Endothelial cell of umbilical vein (primary cell): Measurements from ENCODE around the gene CSMD2. TPM values are rescaled to one million over a fixed set of nuclear protein-coding genes. Genes with fewer than 3 reads are reported as not detected.

ENCODE experiments used
- BruUV-seq: library from RNA; stranded (reverse); fragments of 400-500 nt; replicated peaks from 2 replicates; lab custom pipeline; 2021; lab: Mats Ljungman, UMichigan
- CTCF ChIA-PET: fragments of 300-600, 350-600 bp; sonication (Branson Sonifier 250); formaldehyde crosslinking; loops from one replicate; lab custom pipeline; 2021; ENCODE audit warnings: antibody characterized with exemption, inconsistent platforms; lab: Charles Lee
- POLR2A ChIA-PET: fragments of 300-600, 350-600 bp; sonication (Branson Sonifier 250); formaldehyde crosslinking; loops from one replicate; lab custom pipeline; 2021; ENCODE audit warnings: antibody characterized with exemption, inconsistent platforms; lab: Charles Lee
- DNase-seq: peaks from one replicate; pipeline ENCODE4 v3.0.0-alpha.2; 2011; ENCODE audit warnings: low read depth, low spot score
- FAIRE-seq: peaks from 2 replicates; lab custom pipeline; 2011; peaks lifted over from hg19 to GRCh38; lab: Jason Lieb, UNC
- H2AFZ ChIP-seq: 2 replicates; pipeline ENCODE4 v1.6.0; 2012; ENCODE audit warnings: low read depth, low read length, control low read depth, inconsistent platforms
- H3K27ac ChIP-seq: 2 replicates; pipeline ENCODE4 v1.5.1; 2011; ENCODE audit warnings: low read depth, mild to moderate bottlenecking, control low read depth, low read length, moderate library complexity; ENCODE audit not compliant: insufficient read depth
- H3K27me3 ChIP-seq, 2 experiments: 2 replicates each; pipeline versions ENCODE4 v1.6.0 to v1.6.1; 2011; ENCODE audit warnings: low read length in 2 of 2, mixed read lengths in 1 of 2; ENCODE audit not compliant: control insufficient read depth in 2 of 2, insufficient read depth in 2 of 2
- H3K36me3 ChIP-seq, 2 experiments: 2 replicates in 1 of 2; 3 replicates in 1 of 2; pipeline ENCODE4 v1.5.1; 2011; ENCODE audit warnings: low read length in 2 of 2, mild to moderate bottlenecking in 1 of 2, moderate library complexity in 1 of 2; ENCODE audit not compliant: control insufficient read depth in 2 of 2, insufficient read depth in 2 of 2; ENCODE audit errors: extremely low read depth in 1 of 2
- H3K4me1 ChIP-seq: 3 replicates; pipeline ENCODE4 v1.5.1; 2011; ENCODE audit warnings: mild to moderate bottlenecking, low read length; ENCODE audit not compliant: control insufficient read depth, insufficient read depth; ENCODE audit errors: extremely low read depth
- H3K4me2 ChIP-seq: 2 replicates; pipeline ENCODE4 v1.6.1; 2011; ENCODE audit warnings: low read length, control low read depth, mixed read lengths; ENCODE audit not compliant: insufficient read depth
- H3K4me3 ChIP-seq, 3 experiments: fragments of 200-600 bp in 1 of 3; sonication (generic), shearing (Covaris generic) in 1 of 3; replicated peaks in 1 of 3; 2 replicates each; pipeline ENCODE4 v1.5.1; 2011 to 2016; ENCODE audit warnings: control low read depth in 3 of 3, low read length in 3 of 3, mild to moderate bottlenecking in 2 of 3, inconsistent platforms in 1 of 3, low read depth in 1 of 3, moderate library complexity in 1 of 3; ENCODE audit not compliant: insufficient read depth in 1 of 3
- H3K79me2 ChIP-seq: 2 replicates; pipeline ENCODE4 v1.6.0; 2012; ENCODE audit warnings: low read length, inconsistent platforms; ENCODE audit not compliant: control insufficient read depth, insufficient read depth
- H3K9ac ChIP-seq: replicated peaks from 2 replicates; pipeline ENCODE3; 2011; ENCODE audit warnings: low read length, control low read depth; ENCODE audit not compliant: insufficient read depth; ENCODE audit errors: extremely low read depth
- H3K9me1 ChIP-seq: replicated peaks from 3 replicates; pipeline ENCODE4 v1.6.0; 2011; ENCODE audit warnings: mild to moderate bottlenecking, low read length; ENCODE audit not compliant: control insufficient read depth, insufficient read depth; ENCODE audit errors: extremely low read depth
- H3K9me3 ChIP-seq: replicated peaks from 2 replicates; pipeline ENCODE4 v1.5.1; 2012; ENCODE audit warnings: low read length, inconsistent platforms; ENCODE audit not compliant: control insufficient read depth, insufficient read depth
- H4K20me1 ChIP-seq: replicated peaks from 2 replicates; pipeline ENCODE3; 2011; ENCODE audit warnings: mild to moderate bottlenecking, low read length; ENCODE audit not compliant: control insufficient read depth, insufficient read depth; ENCODE audit errors: extremely low read depth
- EZH2 ChIP-seq: IDR thresholded peaks from 2 replicates; pipeline ENCODE4 v1.6.1; 2012; ENCODE audit warnings: borderline replicate concordance, low read depth, mild to moderate bottlenecking, moderate library complexity, low read length, inconsistent platforms; ENCODE audit not compliant: severe bottlenecking
- FOS ChIP-seq: IDR thresholded peaks from 2 replicates; pipeline ENCODE4 v1.6.1; 2011; ENCODE audit warnings: mild to moderate bottlenecking, low read length, moderate library complexity, borderline replicate concordance; ENCODE audit not compliant: insufficient read depth
- GATA2 ChIP-seq: IDR thresholded peaks from 2 replicates; pipeline ENCODE4 v1.7.0; 2011; ENCODE audit warnings: low read depth, mild to moderate bottlenecking, moderate library complexity, mixed read lengths, low read length; ENCODE audit not compliant: insufficient read length, insufficient read depth
- MYC ChIP-seq: IDR thresholded peaks from one replicate; pipeline ENCODE4 v1.6.1; 2011; ENCODE audit warnings: mild to moderate bottlenecking, low read depth, low read length
- POLR2A ChIP-seq: IDR thresholded peaks from 2 replicates; pipeline ENCODE4 v1.6.1; 2012; ENCODE audit warnings: low read depth, mild to moderate bottlenecking, control low read depth, low read length
- POLR2AphosphoS5 ChIP-seq: IDR thresholded peaks from 2 replicates; pipeline ENCODE4 v1.6.1; 2012; ENCODE audit warnings: low read depth, mild to moderate bottlenecking, control low read depth, low read length, moderate library complexity; ENCODE audit not compliant: insufficient read depth
- dilution Hi-C: fragments of 300-500 bp; cut with MboI; formaldehyde crosslinking; loops from one replicate; pipeline ENCODE4 v1.15.0; 2019; ENCODE audit warnings: low sequenced_read_pairs; ENCODE audit not compliant: extremely low pct_ligation_motif_present
- intact Hi-C: fragments of 100-400 bp; cut with micrococcal nuclease; formaldehyde crosslinking; loops from one replicate; pipeline ENCODE4 v1.10.0; 2022
- polyA plus RNA-seq, 4 experiments: library from polyadenylated mRNA; depleted of rRNA in 3 of 4; stranded (reverse) in 3 of 4; unstranded in 1 of 4; fragments of >200 nt; gene quantifications; 2 replicates each; pipeline versions ENCODE4 v1.2.1 to v1.2.3, GENCODE V29; 2011 to 2012; ENCODE audit warnings: missing spikeins in 1 of 4
- total RNA-seq: library from RNA; stranded (reverse); gene quantifications from 2 replicates; pipeline ENCODE4 v1.2.3, GENCODE V29; 2021
- TF ChIP-seq, protein P1 (sequence below), 2 donors: IDR thresholded peaks; 1 replicate in 1 of 2; 2 replicates in 1 of 2; pipeline ENCODE4 v1.5.1; 2011; ENCODE audit warnings: low read length in 2 of 2, mild to moderate bottlenecking in 2 of 2, moderate library complexity in 2 of 2, control low read depth in 1 of 2, inconsistent platforms in 1 of 2, low read depth in 1 of 2; ENCODE audit not compliant: insufficient read depth in 1 of 2; ENCODE audit errors: extremely low read depth in 1 of 2

Gene CSMD2
- total and polyA plus RNA-seq, 2 donors (not counting 3 experiments of a cell fraction or from before 2014, with no cell fraction given): under 0.01 TPM; not detected in 1

DNA sequence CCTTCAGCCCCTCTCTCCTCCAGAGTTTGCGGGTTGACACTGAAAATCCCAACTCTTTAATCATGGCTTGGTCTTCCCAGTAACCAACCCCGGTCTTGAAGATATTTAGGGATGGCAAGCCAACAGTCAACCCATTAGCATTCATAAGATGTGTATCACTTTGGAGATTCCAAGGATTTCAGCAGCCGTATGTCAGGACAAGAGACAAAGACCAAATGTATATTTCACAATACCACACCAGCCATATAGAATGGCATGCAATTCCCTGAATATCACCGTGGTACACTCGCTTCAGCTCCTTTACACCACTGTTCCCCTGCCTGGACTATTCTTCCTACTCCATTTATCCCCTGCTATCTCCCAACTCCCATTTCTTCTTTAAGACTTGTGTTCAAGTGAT is 109.2 kb downstream of the CSMD2 start:
- H3K4me3 ChIP-seq: no peak overlapping the region
- no peaks in the 10 kb centered on the region for H3K79me2 ChIP-seq
- H3K36me3 ChIP-seq: no peaks in the 10 kb centered on the region
- intact Hi-C loops (no loop called here), dilution Hi-C loops (no loop called here)
- no peaks in the 10 kb centered on the region for H4K20me1 ChIP-seq
- H3K4me2 ChIP-seq: no peak overlapping the region
- FAIRE-seq: no peak
- H2AFZ ChIP-seq: no peak overlapping the region
- peaks cover 4% of the 10 kb centered on the region for H3K9me3 ChIP-seq
- no TSS peak for BruUV-seq
- no peak overlapping the region for H3K9ac ChIP-seq
- no peaks in the 10 kb centered on the region for H3K27me3 ChIP-seq
- H3K9me1 ChIP-seq: no peaks in the 10 kb centered on the region
- TF ChIP-seq, protein P1, sequence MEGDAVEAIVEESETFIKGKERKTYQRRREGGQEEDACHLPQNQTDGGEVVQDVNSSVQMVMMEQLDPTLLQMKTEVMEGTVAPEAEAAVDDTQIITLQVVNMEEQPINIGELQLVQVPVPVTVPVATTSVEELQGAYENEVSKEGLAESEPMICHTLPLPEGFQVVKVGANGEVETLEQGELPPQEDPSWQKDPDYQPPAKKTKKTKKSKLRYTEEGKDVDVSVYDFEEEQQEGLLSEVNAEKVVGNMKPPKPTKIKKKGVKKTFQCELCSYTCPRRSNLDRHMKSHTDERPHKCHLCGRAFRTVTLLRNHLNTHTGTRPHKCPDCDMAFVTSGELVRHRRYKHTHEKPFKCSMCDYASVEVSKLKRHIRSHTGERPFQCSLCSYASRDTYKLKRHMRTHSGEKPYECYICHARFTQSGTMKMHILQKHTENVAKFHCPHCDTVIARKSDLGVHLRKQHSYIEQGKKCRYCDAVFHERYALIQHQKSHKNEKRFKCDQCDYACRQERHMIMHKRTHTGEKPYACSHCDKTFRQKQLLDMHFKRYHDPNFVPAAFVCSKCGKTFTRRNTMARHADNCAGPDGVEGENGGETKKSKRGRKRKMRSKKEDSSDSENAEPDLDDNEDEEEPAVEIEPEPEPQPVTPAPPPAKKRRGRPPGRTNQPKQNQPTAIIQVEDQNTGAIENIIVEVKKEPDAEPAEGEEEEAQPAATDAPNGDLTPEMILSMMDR (IDR thresholded peaks at IDR 0.05; ENCODE audit: extremely low read depth in 1 of 2, insufficient read depth in 1 of 2, low read depth in 1 of 2, low read length in 2 of 2): no peak
- TF ChIP-seq FOS: no peak
- no peak for TF ChIP-seq EZH2
- TF ChIP-seq POLR2AphosphoS5: no peak
- no peak for TF ChIP-seq MYC
- no peak for TF ChIP-seq GATA2
- no peaks in the 10 kb centered on the region for H3K4me1 ChIP-seq
- no peak overlapping the region for H3K27ac ChIP-seq
- CTCF ChIA-PET: no interaction called here
- POLR2A ChIA-PET: no interaction called here
- no peak for DNase-seq

DNA sequence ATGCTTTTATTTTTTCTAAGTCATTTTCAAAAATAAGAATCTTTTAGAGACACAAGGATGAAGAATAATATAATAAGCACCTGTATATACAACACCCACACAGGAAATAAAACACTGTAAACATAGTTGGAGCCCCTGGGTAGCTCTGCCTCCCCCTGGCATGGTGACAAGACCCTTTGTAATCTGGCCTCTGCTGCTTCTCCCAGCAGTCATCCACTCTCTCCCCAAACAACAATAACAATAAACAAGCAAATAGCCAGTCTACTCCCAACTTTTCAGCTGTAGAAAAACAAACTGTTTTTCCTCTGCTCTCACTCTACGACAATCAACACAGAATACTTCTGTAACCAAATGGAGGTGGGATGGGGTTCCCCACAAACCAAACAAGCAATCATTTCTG is 110.1 kb downstream of the CSMD2 start:
- no peaks in the 10 kb centered on the region for H3K79me2 ChIP-seq
- no peaks in the 10 kb centered on the region for H3K27me3 ChIP-seq
- H4K20me1 ChIP-seq: no peaks in the 10 kb centered on the region
- no peak overlapping the region for H2AFZ ChIP-seq
- DNase-seq (no peak), FAIRE-seq (no peak)
- H3K9me1 ChIP-seq: no peaks in the 10 kb centered on the region
- POLR2A ChIA-PET: no interaction called here
- TF ChIP-seq GATA2 (no peak), POLR2A (no peak)
- BruUV-seq: no TSS peak
- no peaks in the 10 kb centered on the region for H3K4me1 ChIP-seq
- intact Hi-C loops: no loop called here
- CTCF ChIA-PET: no interaction called here
- H3K36me3 ChIP-seq: no peaks in the 10 kb centered on the region
- H3K4me3 ChIP-seq: no peak overlapping the region
- no peak overlapping the region for H3K4me2 ChIP-seq
- no peak overlapping the region for H3K9ac ChIP-seq
- dilution Hi-C loops: no loop called here
- H3K27ac ChIP-seq: no peak overlapping the region
- peaks cover 4% of the 10 kb centered on the region for H3K9me3 ChIP-seq
